ENCODE results near the gene PIGK.

PIGK gene

GRCh38 chr1:77096496-77097255 lies 122.6 kb downstream of the PIGK start:
- no peak for DNase-seq

DNA sequence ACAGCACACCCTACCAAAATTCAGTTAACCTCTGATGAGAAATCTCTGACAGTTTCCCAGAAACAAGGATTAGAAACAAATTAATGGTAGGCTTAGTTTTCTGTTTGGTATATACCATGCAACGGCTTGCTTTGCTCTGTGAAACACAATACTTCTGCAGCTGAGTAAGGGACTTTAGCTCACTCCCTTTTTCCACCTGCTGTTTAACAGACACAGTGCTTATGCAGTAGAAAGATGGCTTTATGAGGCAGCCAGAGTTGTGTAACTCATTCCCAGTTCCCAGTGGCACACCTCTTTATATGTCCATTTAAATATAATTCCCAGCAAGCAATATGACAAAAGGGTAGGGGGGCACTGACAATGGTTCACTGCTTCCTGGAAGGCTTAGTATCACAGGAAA lies 124.0 kb downstream of the PIGK start:
- DNase-seq, result no peak

DNA sequence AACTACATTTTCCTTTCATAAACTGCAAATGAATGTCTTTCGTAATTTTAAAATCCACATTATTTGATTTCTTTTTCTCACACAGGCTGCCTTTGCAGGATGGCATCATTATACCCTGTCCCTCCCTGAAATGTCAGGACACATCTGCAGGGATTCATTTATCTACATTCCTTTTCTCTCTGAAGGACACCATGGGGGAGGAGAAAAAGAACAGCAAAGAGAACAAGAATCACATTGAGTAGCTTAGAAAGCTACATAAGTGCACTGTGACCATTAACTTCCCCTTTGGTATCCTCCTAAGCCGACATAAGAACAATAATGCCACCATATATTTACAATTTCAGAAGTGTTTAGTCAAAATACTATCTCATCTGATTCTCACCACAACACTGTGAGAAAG lies 129.5 kb downstream of the PIGK start:
- DNase-seq, result no peak

DNA sequence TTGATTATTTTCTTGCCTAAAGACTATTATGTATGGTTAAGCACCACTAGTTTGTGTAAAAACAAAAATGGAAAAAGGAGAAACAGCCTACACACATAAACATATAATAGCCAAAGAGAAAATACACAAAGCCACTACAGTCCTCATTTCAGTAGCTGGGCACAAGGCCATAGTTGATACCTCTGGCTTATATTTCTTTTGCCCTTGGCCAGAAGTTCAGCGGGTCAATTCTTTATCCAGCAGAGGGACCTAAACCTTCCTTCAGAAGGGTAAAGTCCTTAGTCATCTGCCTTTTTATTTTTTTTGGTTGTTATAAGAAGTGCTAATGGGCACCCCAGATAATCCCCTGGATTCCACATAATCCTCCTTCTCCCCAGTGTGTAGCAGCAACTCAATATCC lies 134.1 kb downstream of the PIGK start:
- no peak for DNase-seq

DNA sequence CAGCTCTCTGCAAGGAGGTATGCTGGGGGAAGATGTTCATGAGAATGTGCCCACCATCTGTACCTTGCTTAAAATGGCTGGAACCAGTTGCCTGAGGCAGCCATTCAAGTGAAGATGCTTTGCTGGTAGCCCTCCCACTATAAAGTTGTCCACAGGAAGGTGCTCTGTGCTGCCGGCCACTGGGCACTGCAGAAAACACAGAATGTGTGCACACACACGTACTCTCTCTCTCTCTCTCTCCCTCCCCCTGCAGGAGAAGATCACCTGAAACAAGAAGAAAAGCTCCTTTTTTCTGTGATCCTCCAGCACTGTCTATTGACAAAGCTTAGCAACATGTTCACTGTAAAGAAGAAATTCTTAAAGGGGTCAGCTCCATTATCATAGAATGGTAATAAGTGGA lies 134.8 kb downstream of the PIGK start:
- DNase-seq, result no peak

DNA sequence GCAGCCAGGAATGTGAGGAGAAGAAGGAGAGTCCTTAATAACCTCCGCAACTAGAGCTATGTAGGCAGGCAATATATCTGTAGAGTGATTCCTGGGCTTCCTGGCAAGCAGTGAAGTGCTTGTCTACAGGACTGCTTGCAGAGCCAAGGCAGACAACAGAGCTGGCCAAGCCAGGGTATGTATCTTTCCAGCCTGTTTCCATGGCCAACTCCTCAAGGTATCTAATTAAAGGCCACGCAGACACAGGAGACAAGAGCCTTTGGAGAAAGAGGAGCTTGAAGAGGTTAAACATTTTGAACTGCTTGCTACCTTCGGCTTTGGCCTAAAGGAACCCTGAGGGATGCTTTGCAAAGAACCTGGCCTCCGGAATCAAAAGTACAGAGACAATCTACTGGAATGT lies 137.4 kb downstream of the PIGK start:
- no peak for DNase-seq

DNA sequence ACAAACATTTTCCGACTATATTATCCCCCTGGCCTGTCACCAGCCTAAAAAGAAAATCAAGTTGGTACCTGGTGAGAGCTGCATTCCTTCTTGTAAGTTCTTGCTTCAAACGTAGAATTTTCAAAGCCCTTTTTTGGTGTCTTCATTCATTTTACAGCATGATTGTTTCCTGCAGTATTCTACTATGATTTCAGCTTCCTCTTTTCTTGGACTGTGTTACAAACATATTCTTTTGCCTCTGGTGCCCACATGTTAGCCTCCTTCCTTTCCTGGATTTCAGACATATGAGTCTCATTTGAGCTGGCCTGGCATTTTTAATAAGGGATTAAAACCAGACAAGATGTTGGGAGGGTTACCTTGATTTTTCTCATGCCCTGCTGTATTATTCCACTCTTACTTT lies 142.5 kb downstream of the PIGK start:
- no peak for DNase-seq

DNA sequence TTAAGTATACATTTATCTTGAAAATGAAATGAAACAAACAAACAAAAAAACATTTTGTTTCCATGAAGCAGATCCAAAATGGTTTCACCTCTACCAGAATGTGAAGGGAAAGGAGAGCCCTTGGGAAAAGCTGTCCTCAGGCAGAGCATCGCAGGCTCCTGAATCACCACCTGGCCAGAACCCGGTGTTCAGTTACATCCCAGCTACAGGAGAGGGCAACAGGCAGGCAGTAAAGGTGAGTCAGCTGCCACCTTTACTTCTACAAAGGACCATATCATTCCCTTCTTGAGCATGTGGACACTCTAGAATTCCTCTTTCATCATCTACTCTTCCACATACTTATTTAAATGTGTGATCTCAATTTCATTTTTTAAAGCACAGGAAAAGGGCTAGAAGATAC lies 151.2 kb downstream of the PIGK start:
- no peak for DNase-seq

GRCh38 chr1:77065693-77066342 lies 153.4 kb downstream of the PIGK start:
- no peak for DNase-seq

- DNase-seq, result no peak
These were observed 155.0 kb downstream of the PIGK start for GRCh38 chr1:77064246-77064645.

DNA sequence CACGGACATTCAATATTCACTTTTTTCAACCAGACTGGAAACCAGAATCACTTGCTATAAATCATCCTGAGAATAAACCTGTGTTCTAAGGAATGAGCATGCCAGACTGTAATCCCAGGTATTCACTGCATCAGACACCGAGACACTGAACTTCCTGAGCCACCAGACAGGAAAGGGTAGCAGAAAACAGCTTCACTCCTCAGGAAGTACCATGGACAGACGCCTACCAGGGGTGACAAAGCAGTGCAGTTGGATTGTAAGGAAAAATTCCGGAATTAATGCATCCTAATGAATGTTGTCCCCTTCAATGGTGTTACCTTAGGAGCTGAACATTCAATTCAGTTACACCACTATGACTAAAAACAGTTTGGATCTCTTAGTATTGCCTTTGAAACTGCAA lies 156.1 kb downstream of the PIGK start:
- no peak for DNase-seq

GRCh38 chr1:77061162-77061561 lies 158.1 kb downstream of the PIGK start:
- no peak for DNase-seq

DNA sequence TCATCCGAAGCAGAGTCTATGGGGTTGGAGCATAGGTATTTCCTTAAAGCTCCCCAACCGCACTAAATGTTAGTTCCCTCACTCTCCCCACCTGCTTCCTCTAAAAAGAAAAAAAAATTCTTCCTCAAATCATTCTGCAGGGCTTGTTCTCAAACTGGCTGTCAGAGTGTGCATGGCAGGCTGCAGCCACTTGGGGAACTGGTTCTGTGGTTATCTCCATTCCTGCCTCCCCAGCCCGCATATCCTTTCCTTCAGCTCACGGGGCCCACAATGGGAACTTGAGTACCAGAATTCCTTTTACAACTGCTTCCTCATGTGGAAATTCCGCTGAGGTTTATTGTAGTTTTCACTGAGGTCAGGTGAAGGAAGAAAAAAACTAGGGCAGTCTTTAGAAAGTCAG lies 159.2 kb downstream of the PIGK start:
- DNase-seq, result no peak

DNA sequence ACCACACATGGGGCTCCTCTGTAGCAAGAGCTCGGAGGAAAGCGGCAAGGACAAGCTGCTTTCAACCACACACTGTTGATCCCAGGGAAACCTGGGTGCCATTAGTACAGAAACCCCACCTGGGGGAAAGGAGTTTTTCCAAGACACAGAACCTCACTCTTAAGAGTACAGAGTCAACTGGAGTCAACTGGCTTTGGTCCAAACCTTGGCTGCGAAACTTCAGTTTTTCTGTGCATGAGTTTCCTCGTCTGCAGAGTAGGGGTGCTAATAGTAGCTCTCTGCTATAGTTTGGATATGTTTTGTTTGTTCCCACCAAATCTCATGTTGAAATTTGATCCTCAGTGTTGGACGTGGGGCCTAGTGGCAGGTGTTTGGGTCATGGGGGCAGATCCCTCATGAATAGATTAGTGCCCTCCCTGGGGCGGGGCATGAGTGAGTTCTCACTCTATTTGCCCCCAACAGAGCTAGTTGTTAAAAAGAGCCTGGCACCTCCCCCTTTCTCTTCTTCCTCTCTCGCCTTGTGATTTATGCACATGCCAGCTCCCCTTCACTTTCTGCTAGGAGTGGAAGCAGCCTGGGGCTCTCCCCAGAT lies 161.1 kb downstream of the PIGK start:
- no peak for DNase-seq

DNA sequence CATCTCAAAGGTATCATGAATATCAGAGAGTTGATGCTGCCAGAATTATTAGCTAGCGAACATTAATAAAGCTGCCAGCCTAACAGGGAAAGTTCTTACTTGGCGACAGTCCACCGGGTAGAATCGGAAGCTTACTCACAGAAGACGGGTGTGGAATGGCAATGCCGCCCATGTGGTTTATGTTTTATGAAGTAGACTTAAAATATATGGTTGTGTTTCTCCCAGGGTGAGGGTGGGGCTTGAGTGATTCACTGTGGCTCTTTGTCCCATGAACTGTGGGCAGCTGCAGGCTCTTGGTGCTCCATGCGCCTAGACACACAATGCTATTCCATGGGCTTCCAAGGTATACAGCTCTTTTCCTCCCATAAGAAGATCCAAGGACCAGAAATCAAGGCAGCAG lies 162.7 kb downstream of the PIGK start:
- no peak for DNase-seq

DNA sequence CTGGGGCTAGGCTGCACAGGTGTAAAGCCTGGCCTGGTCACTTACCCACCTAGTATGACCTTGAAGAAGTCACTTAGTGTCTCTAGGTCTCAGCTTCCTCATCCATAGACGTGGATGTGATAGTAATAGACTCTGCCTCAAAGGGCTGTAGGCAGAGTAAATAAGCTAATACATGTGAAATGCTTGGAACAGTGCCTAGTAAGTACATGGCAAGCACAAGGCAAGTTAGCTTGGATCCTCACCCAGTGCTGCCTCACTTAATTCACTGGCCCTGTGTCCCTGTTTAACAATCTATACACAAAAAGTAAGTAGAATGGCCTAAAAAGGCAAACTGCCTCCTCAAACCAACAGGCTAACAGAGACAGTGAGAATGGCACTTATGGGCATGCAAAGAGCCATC lies 167.8 kb downstream of the PIGK start:
- DNase-seq, result no peak

- no peak for DNase-seq
These were observed 170.6 kb downstream of the PIGK start for GRCh38 chr1:77048615-77049005.

GRCh38 chr1:77047978-77048614 lies 171.1 kb downstream of the PIGK start:
- no peak for DNase-seq

DNA sequence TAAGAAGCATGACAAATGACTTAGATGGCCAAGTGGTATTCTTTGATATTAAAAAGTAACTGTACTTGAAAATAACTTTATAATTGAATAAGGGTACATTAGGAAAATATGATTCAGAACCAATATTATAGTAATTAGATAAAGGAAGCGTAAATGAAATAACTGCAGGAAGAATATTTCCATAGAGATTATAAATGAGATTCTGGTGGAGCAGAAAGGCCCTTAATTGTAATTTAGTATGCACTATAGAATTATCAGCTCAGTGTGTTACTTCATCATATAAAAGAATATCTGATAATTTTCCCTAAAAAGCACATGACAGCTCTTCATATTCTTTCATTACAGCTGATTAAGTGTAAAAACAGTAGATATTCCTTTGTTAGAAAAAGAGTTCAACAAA lies 171.7 kb downstream of the PIGK start:
- DNase-seq, result no peak

DNA sequence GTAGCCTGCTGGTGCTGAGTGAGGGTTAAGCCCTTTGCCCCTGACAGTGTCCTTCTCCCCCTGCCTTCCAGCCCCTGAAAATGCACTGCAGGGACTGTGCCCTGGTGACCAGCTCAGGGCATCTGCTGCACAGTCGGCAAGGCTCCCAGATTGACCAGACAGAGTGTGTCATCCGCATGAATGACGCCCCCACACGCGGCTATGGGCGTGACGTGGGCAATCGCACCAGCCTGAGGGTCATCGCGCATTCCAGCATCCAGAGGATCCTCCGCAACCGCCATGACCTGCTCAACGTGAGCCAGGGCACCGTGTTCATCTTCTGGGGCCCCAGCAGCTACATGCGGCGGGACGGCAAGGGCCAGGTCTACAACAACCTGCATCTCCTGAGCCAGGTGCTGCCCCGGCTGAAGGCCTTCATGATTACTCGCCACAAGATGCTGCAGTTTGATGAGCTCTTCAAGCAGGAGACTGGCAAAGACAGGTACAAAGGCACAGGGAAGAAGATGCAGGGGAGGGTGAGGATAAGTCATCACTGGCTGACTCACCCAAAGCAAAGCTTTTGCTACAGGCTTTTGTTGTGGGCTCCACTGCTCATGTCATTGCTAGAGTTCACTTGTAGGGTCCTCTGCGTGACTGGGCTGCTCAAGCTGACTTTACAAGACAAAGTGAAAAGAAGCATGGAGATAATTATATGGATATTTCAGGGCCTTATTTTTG lies 174.9 kb downstream of the PIGK start:
- peak in 3 of 51 donors; percentile 2 to 23 (median 20) for DNase-seq

DNA sequence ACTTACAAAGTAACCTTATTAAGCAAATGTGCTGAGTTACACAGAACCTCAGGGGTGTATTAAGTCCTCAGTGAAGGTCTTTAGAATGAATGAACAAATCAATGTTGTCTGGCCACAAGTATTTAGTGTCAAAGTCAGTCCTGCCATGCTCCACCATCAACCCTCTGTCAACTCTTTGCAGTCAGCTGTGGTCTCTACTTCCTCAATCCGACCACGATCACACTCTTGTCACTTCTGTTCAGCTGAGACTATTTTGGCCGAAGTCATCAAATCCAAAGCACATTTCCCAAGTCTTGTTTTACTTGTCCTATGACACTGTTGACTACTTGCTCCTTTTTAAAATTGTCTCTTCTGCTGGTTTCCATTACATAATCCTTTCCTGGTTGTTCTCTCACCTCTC lies 178.4 kb downstream of the PIGK start:
- no peak for DNase-seq

- DNase-seq, result peak in 7 of 51 donors; percentile 3 to 50 (median 5)
These were observed 179.5 kb downstream of the PIGK start for GRCh38 chr1:77039739-77040138.

Measured in hypothalamus (tissue), 51 donors.